HG03280 (cell line): ENCODE measurements around the gene PRTFDC1.

Experiments used
- ATAC-seq: cut with Tn5 transposase; IDR thresholded peaks from one replicate; pipeline ENCODE4 v1.9.1; 2021; ENCODE audit warnings: mild to moderate bottlenecking, moderate library complexity; ENCODE audit not compliant: unreplicated experiment

PRTFDC1 gene

GRCh38 chr10:24882047-24882698, 70.2 kb downstream of the PRTFDC1 start:
- ATAC-seq, result no peak

GRCh38 chr10:24879861-24880260, 72.5 kb downstream of the PRTFDC1 start:
- ATAC-seq, result no peak

DNA sequence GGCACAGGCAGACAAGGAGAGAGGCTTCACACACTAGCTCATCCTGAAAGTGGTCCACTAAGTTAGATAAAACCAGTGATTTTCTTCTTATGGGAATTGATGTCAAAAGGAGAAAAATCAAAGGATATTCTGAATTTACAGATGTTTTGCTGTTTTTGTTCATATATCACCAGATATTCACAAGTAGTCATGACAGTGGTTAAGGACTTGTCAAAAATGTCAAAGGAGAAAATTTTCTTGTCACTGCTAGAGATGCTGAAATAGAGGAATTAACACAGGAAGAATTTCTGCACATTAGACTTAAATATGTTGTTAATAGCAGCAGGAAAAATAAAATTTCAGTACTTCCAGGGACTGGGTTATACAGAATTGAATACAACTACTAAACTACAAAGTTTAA, 78.3 kb downstream of the PRTFDC1 start:
- no peak for ATAC-seq

DNA sequence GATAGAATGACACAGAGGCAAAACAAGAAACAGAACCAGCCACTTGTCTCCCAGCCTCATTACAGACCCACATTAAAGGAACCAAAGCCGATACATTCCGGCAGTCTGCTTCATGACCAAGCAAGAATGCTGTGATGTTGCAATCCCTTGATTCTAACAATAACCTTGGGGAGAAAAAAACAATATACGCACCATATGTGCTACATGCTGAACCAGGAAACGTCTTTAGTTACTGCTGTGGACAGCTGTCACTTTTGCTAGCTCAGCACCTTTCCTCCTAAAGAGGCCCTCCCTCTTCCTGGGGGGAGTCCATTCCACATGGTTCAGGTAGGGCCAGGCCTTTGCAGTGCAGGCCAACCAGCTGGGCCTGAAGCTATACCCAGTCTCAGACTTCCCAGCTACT, 79.1 kb downstream of the PRTFDC1 start:
- ATAC-seq, result no peak

DNA sequence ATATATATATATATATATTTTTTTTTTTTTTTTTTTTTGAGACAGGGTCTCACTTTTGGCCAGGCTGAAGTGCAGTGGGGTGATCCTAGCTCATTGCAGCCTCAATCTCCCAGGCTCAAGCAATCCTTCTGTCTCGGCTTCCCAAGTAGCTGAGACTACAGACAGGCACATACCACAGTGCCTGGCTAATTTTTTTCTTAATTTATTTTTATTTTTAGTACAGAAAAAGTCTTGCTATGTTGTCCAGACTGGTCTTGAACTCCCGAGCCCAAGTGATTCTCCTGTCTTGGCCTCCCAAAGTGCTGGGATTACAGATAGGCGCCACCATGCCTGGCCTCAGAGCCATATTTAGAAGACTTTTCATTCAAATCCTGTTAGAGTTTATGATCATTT, 79.6 kb downstream of the PRTFDC1 start:
- ATAC-seq, result no peak

DNA sequence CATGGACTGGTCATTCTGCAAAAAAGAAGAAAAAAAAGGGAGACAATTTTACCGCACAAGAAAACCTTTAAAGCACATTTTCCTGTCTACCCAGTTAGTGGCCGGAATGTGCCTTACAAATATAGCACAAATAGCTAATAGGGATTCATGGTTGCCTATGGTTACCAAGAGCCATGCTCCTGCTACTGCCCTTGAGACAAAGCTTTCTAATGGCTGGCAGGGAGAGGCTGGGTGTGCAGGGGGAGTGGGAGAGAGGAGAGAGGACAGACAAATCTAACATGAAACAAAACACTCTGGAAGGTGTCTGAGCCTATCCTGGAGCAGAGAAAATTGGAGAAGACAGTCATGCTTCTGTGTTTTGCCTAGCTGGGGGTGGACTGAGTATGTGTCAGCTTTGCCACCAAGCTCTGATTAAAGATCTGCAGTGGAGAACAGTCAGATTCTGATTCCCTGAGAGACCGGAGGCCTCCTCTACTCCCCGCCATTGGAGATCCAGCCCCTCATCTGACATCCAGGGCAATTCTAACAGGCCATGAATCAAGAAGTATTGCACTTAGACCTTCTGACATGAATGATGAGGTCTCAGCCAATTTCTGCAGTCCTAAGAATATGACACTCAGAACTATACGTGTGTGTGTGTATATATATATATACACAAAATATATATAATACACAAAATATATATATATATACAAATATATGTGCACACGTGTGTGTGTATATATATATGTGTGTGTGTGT, 80.2 kb downstream of the PRTFDC1 start:
- ATAC-seq, result no peak

DNA sequence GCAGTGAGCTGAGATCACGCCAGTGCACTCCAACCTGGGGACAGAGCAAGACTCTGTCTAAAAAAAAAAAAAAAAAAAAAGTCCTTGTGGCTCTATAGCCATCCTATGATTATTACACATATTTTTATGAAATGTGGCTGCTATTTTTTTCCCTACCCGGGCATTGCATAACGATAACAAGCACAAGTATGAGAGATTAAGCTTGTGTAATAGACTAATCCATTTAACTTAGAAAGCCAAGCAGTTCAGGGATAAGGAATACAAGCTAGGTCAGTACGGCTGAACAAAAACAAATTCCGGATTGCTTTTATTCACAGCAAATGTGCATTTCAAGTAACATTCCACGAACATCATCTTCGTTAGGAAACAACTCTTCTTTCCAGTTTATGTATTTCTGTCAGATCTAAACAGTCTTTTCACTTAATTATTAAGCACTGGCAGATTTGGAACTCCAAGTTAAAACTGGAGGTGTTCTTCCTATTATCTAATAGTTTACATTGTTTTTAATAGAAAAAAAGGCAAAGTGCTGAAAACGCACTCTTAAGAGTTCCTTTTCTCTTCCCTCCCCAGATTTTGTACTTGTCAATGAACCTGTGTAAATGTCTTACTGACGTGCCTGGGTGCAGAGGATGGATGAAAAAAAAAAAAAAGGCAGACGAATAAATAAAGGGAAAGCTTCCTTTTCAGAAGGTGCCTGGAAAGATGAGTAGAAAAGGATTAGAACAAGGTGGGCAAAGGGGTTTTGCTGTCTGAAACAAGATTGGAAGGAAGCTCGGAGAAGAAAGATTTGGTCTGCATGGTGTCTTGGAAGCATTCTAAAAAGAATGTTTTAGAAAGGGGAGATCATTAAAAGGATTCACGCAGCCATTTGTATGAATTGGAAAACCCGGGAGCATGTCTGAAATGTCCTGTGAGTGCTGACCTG, 81.1 kb downstream of the PRTFDC1 start:
- no peak for ATAC-seq

- ATAC-seq, result no peak
These were observed 82.9 kb downstream of the PRTFDC1 start for GRCh38 chr10:24869354-24870015.

DNA sequence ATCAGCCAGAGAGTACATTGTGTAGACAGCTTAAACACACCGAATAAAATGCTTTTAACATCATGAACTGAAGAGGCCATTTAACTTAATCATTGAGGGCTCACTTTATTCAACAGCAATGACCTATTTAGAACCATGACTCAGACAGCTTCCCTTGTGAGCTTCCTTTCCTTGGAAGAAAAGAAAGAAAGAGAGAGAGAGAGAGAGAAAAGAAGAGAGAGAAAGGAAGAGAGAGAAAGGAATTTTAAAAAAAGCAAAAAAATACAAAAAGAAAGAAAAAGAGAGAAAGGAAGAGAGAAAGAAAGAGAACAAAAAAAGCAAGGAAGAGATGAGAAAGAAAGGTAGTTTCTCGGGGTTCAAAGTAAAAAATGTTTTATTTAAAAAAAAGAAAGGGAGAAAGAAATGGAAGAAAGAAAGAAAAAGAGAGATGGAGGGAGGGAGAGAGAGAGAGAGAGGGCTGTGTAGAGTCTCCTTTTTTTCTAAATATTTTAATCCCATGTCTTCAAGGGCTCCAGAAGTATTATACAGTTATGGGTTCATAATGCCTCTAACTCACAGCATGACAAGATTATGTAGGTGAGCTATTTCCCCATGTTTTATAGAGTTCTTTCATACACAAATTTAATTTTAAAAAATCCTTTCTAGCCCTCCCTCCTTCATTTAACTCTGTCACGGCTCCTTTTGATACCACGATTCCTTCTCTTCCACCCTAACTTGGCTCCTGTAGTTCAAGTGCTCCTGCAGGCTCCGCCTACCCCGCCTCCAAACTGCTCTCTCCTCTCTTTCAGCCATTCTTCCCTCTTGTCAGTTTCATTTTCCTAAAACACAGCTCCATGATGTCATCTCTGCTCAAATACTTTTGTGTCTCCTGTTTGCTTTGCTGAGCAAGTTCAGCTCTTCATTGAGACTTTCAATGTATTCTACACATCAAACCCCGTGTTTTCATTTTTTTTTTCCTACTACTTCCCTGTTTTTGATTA, 85.5 kb downstream of the PRTFDC1 start:
- no peak for ATAC-seq

DNA sequence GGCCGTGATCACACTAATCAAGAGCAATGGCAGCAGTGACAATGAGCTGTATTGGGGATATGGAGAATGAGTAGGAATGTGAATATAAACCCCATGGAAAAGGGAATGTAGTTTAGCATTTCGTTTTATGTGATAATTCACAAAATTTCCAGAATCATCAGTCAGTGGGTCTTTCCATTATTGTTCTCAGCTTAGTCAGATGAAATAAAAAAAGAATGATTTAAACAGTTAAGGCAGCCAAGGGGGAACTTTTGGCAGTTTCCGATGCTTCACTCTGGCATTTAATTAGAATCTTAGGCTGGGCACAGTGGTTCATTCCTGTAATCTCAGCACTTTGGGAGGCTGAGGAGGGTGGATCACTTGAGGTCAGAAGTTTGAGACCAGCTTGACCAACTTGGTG, 86.6 kb downstream of the PRTFDC1 start:
- ATAC-seq, result no peak

DNA sequence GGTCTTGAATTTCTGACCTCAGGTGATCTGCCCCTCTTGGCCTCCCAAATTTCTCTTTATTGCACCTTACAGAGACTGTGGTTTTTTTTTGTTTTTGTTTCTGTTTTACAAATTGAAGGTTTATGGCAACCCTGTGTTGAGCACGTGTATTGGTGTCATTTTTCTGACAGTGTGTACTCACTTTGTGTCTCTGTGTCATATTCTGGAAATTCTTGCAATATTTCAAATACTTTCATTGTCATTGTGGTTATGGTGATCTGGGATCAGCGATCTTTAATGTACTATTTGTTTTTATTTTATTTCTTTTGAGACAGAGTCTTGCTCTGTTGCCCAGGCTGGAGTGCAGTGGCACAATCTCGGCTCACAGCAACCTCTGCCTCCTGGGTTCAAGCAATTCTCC, 89.8 kb downstream of the PRTFDC1 start:
- no peak for ATAC-seq

GRCh38 chr10:24858288-24859270, 93.8 kb downstream of the PRTFDC1 start:
- ATAC-seq, result no peak

- ATAC-seq, result no peak
These were observed 95.2 kb downstream of the PRTFDC1 start for GRCh38 chr10:24857031-24857725.

DNA sequence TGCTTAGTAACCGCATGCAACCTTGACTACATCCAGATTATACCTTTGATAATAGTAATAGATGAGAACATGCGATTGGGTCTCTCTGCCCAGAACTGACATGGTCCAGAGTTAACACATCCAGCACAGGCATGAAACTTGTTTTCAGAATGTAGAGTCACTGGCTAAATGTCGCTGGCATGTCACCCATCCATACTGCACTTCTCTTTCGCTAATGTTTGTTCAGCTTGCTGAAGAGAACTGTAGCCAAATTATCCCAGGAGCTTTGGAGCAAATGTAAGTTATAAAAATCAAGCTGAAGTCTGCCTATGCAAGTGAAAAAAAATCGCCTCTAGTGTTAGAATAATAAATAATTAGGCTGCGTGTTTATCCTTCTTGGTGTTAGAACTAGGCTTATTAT, 98.2 kb downstream of the PRTFDC1 start:
- ATAC-seq, result no peak

DNA sequence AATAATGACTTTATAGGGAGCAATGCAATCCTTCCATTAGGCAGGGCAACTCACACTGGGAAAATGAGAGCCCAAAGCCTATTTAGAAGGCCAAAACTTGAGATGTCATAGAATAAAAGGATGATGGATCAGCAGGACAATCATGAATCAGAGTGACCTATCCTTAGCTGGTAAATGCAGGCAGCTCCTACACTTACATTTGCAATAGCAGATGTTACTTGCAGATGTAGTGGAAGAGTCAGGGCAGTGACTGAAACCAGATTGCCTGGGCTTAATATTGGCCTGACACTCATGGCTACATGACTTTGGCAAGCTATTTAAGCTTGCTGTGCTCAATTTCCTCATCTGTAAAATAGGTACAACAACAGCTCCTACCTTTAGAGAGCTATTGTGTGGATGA, 98.7 kb downstream of the PRTFDC1 start:
- ATAC-seq, result no peak

- no peak for ATAC-seq
These were observed 100.8 kb downstream of the PRTFDC1 start for GRCh38 chr10:24851629-24852028.

DNA sequence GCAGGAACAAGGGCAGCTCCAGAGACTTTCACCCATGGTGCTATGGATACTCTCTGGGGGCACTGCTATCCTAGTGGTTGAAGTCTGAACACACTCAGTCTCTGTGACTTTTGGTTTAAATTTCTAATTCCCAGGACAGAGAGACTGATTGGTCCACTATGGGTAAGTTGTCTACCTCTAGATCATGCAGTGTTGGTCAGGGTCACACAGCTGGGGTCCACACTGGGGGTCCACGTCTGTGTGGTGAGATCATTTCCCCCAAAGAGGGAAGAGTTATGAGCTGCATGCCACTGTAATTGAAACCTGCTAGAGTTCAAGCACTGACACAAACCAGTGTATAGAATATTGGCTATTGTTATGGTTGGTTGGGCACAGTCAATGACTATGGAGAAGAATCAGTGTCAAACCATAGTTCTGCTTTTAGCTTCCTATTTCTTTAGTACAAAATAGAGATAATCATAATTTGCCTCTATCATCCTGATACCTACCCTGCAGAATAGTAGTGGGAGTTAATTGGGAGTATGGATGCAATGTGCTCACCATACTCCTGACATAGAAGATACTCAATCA, 101.6 kb downstream of the PRTFDC1 start:
- no peak for ATAC-seq
